HEK293T (cell line): Measurements from ENCODE around the gene PTPN7.

ENCODE experiments used
- ARNT ChIP-seq: fragments of 450-650 bp; IDR thresholded peaks from 2 replicates; pipeline ENCODE4 v1.6.1; 2017; ENCODE audit warnings: mild to moderate bottlenecking
- BHLHE40 ChIP-seq: fragments of 450-650 bp; IDR thresholded peaks from 2 replicates; pipeline ENCODE4 v1.6.1; 2016; ENCODE audit warnings: mild to moderate bottlenecking, moderate library complexity, borderline replicate concordance
- ELF4 ChIP-seq: fragments of 450-650 bp; IDR thresholded peaks from 2 replicates; pipeline ENCODE4 v1.6.1; 2017; ENCODE audit warnings: antibody characterized with exemption
- FOXK2 ChIP-seq: fragments of 450-650 bp; IDR thresholded peaks from 2 replicates; pipeline ENCODE4 v1.6.1; 2016; ENCODE audit warnings: mild to moderate bottlenecking
- HDGF ChIP-seq: fragments of 450-650 bp; IDR thresholded peaks from 2 replicates; pipeline ENCODE4 v1.6.1; 2017; ENCODE audit warnings: antibody characterized with exemption, borderline replicate concordance
- LEF1 ChIP-seq: fragments of 450-650 bp; IDR thresholded peaks from 2 replicates; pipeline ENCODE4 v1.6.1; 2017; ENCODE audit warnings: mild to moderate bottlenecking, borderline replicate concordance
- NFRKB ChIP-seq: fragments of 450-650 bp; IDR thresholded peaks from 2 replicates; pipeline ENCODE4 v1.6.1; 2016; ENCODE audit warnings: mild to moderate bottlenecking, moderate library complexity
- SP1 ChIP-seq: fragments of 450-650 bp; IDR thresholded peaks from 2 replicates; pipeline ENCODE4 v1.6.1; 2017
- TARDBP ChIP-seq: fragments of 450-650 bp; IDR thresholded peaks from 2 replicates; pipeline ENCODE4 v1.6.1; 2016
- ZNF384 ChIP-seq: fragments of 450-650 bp; IDR thresholded peaks from 2 replicates; pipeline ENCODE4 v1.6.1; 2016

- no peak for TF ChIP-seq LEF1
- TF ChIP-seq ARNT, result no peak
- no peak for TF ChIP-seq ELF4
- no peak for TF ChIP-seq FOXK2
- TF ChIP-seq TARDBP, result no peak
- no peak for TF ChIP-seq BHLHE40
- no peak for TF ChIP-seq ZNF384
- no peak for TF ChIP-seq SP1
- TF ChIP-seq NFRKB, result no peak
- no peak for TF ChIP-seq HDGF
These were observed 39.4 kb downstream of the PTPN7 start for GRCh38 chr1:202121006-202121405.
